Sigmoid colon (tissue), 7 donors: Measurements from ENCODE around the gene ATG9B. TPM values are rescaled to one million over a fixed set of nuclear protein-coding genes. Genes with fewer than 3 reads are reported as not detected.
A peak's percentile ranks its signal among the peaks of the same experiment; 100 is the strongest.

ENCODE experiments used
- DNase-seq: peaks from one replicate; pipeline ENCODE4 v3.0.0-alpha.2; 2019
- H3K27ac ChIP-seq, 4 donors: fragments of 200-600 bp; sonication (generic); one replicate each; pipeline ENCODE4 v1.5.1; 2016 to 2019; ENCODE audit warnings: mild to moderate bottlenecking in 1 of 4
- H3K27me3 ChIP-seq, 3 donors: fragments of 200-600 bp; sonication (generic); one replicate each; pipeline ENCODE4 v1.5.1; 2019; ENCODE audit warnings: mild to moderate bottlenecking in 1 of 3
- H3K36me3 ChIP-seq, 4 donors: fragments of 200-600 bp; sonication (generic); one replicate each; pipeline ENCODE4 v1.5.1; 2016 to 2019
- H3K4me1 ChIP-seq, 4 donors: fragments of 200-600 bp; sonication (generic); one replicate each; pipeline ENCODE4 v1.5.1; 2017 to 2019
- H3K4me3 ChIP-seq, 4 donors: fragments of 200-600 bp; sonication (generic); one replicate each; pipeline ENCODE4 v1.5.1; 2017 to 2019; ENCODE audit warnings: mild to moderate bottlenecking in 2 of 4, moderate library complexity in 1 of 4
- H3K9me3 ChIP-seq, 4 donors: fragments of 200-600 bp in 3 of 4; sonication (generic) in 3 of 4; one replicate each; pipeline versions ENCODE4 v1.5.1 to v1.6.1; 2013 to 2019
- CTCF ChIP-seq, 4 experiments: fragments of 450-650 bp in 3 of 4; fragments of 200-600 bp in 1 of 4; IDR thresholded peaks; one replicate each; pipeline ENCODE4 v1.5.1; 2016 to 2019; ENCODE audit warnings: antibody characterized with exemption in 4 of 4, mild to moderate bottlenecking in 3 of 4, moderate library complexity in 2 of 4
- EP300 ChIP-seq, 4 donors: sonication (generic); formaldehyde crosslinking; IDR thresholded peaks; one replicate each; pipeline ENCODE4 v1.6.1; 2017; ENCODE audit warnings: antibody characterized with exemption in 4 of 4
- POLR2A ChIP-seq, 2 donors: fragments of 450-650 bp; IDR thresholded peaks; one replicate each; pipeline ENCODE4 v1.6.1; 2016; ENCODE audit warnings: antibody characterized with exemption in 2 of 2, mild to moderate bottlenecking in 2 of 2, moderate library complexity in 2 of 2
- POLR2AphosphoS5 ChIP-seq, 4 donors: sonication (generic); formaldehyde crosslinking; IDR thresholded peaks; one replicate each; pipeline ENCODE4 v1.6.1; 2017; ENCODE audit warnings: antibody characterized with exemption in 4 of 4
- WGBS, 2 donors: extraction: QIAGEN DNeasy Blood & Tissue Kit; methylation state at CpG; one replicate each; pipeline ENCODE4 v1.1.7; 2013; 5-methylcytosine and 5-hydroxymethylcytosine counted together
- intact Hi-C: fragments of 100-400 bp; cut with DNase I; formaldehyde crosslinking; loops from one replicate; pipeline ENCODE4 v1.15.1; 2023
- polyA plus RNA-seq, 3 donors: library from polyadenylated mRNA; stranded (reverse); fragments of 200-250 nt; gene quantifications; one replicate each; pipeline ENCODE4 v1.2.3, GENCODE V29; 2013
- total RNA-seq, 4 donors: library from RNA; depleted of rRNA; stranded (reverse); fragments of >200 nt; gene quantifications; one replicate each; pipeline ENCODE4 v1.1.0, GENCODE V29; 2016
- donor health status: healthy with polysubstance abuse.
- donor health status: Bipolar disorder and iron deficiency.
- donor health status: healthy.

Gene ATG9B
- total and polyA plus RNA-seq, 7 donors, result 1.2 to 1.6 TPM; not detected in 5

- Histone ChIP-seq H3K4me3 (peak overlapping the region in 2 of 4 donors; percentile 13 to 16), H3K9me3 (no peaks in the 10 kb centered on the region), H3K36me3 (no peaks in the 10 kb centered on the region), H3K27me3 (no peaks in the 10 kb centered on the region), H3K4me1 (peaks cover 0 to 100% (median 98%) of the 10 kb centered on the region in 4 donors), H3K27ac (peak overlapping the region; percentile 84 to 97 (median 90))
- TF ChIP-seq CTCF (IDR thresholded peaks at IDR 0.05), result no peak
- no peak for TF ChIP-seq POLR2AphosphoS5 (IDR thresholded peaks at IDR 0.05)
- TF ChIP-seq EP300 (IDR thresholded peaks at IDR 0.05), result no peak
- TF ChIP-seq POLR2A (IDR thresholded peaks at IDR 0.05), result no peak
- WGBS, 2 donors, result 48 to 65% methylated on average over 16 of the region's 16 CpGs
- intact Hi-C loops, result no loop called here
- no peak for DNase-seq
Measured at GRCh38 chr7:150971242-150972022, 52.9 kb downstream of the ATG9B start.

GRCh38 chr7:150970424-150970823 is 53.9 kb downstream of the ATG9B start:
- peak overlapping the region; percentile 84 to 97 (median 90) for H3K27ac ChIP-seq

GRCh38 chr7:150969475-150969874 is 54.8 kb downstream of the ATG9B start:
- Histone ChIP-seq H3K36me3 (no peaks in the 10 kb centered on the region), H3K4me3 (no peak overlapping the region), H3K9me3 (no peaks in the 10 kb centered on the region), H3K27me3 (no peaks in the 10 kb centered on the region), H3K4me1 (peaks cover 0 to 100% (median 98%) of the 10 kb centered on the region in 4 donors), H3K27ac (peak overlapping the region in 3 of 4 donors; percentile 89 to 97 (median 90))
- DNase-seq, result no peak
- intact Hi-C loops, result loop anchor here (5.0 to 10.0 kb wide), 2 partner anchors 58 to 595 kb away; partner anchors contain the start of genes ABCB8 and ZNF775
- 87 to 94% methylated on average over 7 of the region's 7 CpGs for WGBS, 2 donors
- TF ChIP-seq POLR2AphosphoS5 (IDR thresholded peaks at IDR 0.05), result no peak
- TF ChIP-seq CTCF (IDR thresholded peaks at IDR 0.05), result no peak
- no peak for TF ChIP-seq EP300 (IDR thresholded peaks at IDR 0.05)
- no peak for TF ChIP-seq POLR2A (IDR thresholded peaks at IDR 0.05)

More at GRCh38 chr7:150970424-150970823, 53.9 kb downstream of the ATG9B start:
- H3K4me1 ChIP-seq, result peaks cover 0 to 100% (median 98%) of the 10 kb centered on the region in 4 donors
- no peaks in the 10 kb centered on the region for H3K27me3 ChIP-seq
- TF ChIP-seq EP300 (IDR thresholded peaks at IDR 0.05) (no peak), POLR2AphosphoS5 (IDR thresholded peaks at IDR 0.05) (peak in 1 of 4 donors; percentile 21)
- no peak overlapping the region for H3K4me3 ChIP-seq
- DNase-seq, result no peak
- H3K36me3 ChIP-seq, result no peaks in the 10 kb centered on the region
- intact Hi-C loops, result no loop called here
- 82 to 91% methylated on average over 11 of the region's 11 CpGs for WGBS, 2 donors
- no peaks in the 10 kb centered on the region for H3K9me3 ChIP-seq

- H3K36me3 ChIP-seq, result no peaks in the 10 kb centered on the region
- H3K27me3 ChIP-seq, result no peaks in the 10 kb centered on the region
- intact Hi-C loops, result loop anchor here (5.0 to 10.0 kb wide), 2 partner anchors 58 to 594 kb away; partner anchors contain the start of genes ABCB8 and ZNF775
- no peak for DNase-seq
- peaks cover 0 to 100% (median 98%) of the 10 kb centered on the region in 4 donors for H3K4me1 ChIP-seq
- WGBS, 2 donors, result 67 to 72% methylated on average over 16 of the region's 16 CpGs
- no peak overlapping the region for H3K4me3 ChIP-seq
- TF ChIP-seq EP300 (IDR thresholded peaks at IDR 0.05) (no peak), CTCF (IDR thresholded peaks at IDR 0.05) (no peak), POLR2AphosphoS5 (IDR thresholded peaks at IDR 0.05) (no peak), POLR2A (IDR thresholded peaks at IDR 0.05) (no peak)
- H3K9me3 ChIP-seq, result no peaks in the 10 kb centered on the region
- peak overlapping the region in 3 of 4 donors; percentile 89 to 97 (median 90) for H3K27ac ChIP-seq
Measured at GRCh38 chr7:150968734-150969372, 55.4 kb downstream of the ATG9B start.
